Esophagus muscularis mucosa (tissue), 4 donors: ENCODE results near the gene CAV1. TPM values are rescaled to one million over a fixed set of nuclear protein-coding genes. Genes with fewer than 3 reads are reported as not detected.
A peak's percentile ranks its signal among the peaks of the same experiment; 100 is the strongest.

Experiments used
- DNase-seq: peaks from one replicate; pipeline ENCODE4 v3.0.0-alpha.2; 2017; ENCODE audit errors: extremely low spot score
- H3K27ac ChIP-seq, 4 donors: fragments of 200-600 bp; sonication (generic); replicated peaks in 1 of 4; 1 replicate in 3 of 4; 2 replicates in 1 of 4; pipeline ENCODE4 v1.5.1; 2016 to 2019; ENCODE audit warnings: mild to moderate bottlenecking in 1 of 4
- H3K27me3 ChIP-seq, 4 donors: fragments of 200-600 bp; sonication (generic); one replicate each; pipeline versions ENCODE4 v1.5.1 to v1.6.0; 2016 to 2019
- H3K36me3 ChIP-seq, 4 donors: fragments of 200-600 bp; sonication (generic); one replicate each; pipeline ENCODE4 v1.5.1; 2016 to 2019
- H3K4me1 ChIP-seq, 4 donors: fragments of 200-600 bp; sonication (generic); one replicate each; pipeline ENCODE4 v1.5.1; 2016 to 2019
- H3K4me3 ChIP-seq, 4 donors: fragments of 200-600 bp; sonication (generic); 1 replicate in 2 of 4; 2 replicates in 2 of 4; pipeline ENCODE4 v1.5.1; 2016 to 2019; ENCODE audit warnings: mild to moderate bottlenecking in 4 of 4, moderate library complexity in 1 of 4
- H3K9me3 ChIP-seq, 4 donors: fragments of 200-600 bp; sonication (generic); 1 replicate in 3 of 4; 2 replicates in 1 of 4; pipeline ENCODE4 v1.5.1; 2016 to 2019
- EP300 ChIP-seq: sonication (generic); formaldehyde crosslinking; IDR thresholded peaks from one replicate; pipeline ENCODE4 v1.6.1; 2017; ENCODE audit warnings: antibody characterized with exemption
- POLR2A ChIP-seq: fragments of 450-650 bp; IDR thresholded peaks from one replicate; pipeline ENCODE4 v1.6.1; 2017; ENCODE audit warnings: antibody characterized with exemption, moderate library complexity, mild to moderate bottlenecking, low read depth
- POLR2AphosphoS5 ChIP-seq, 2 donors: sonication (generic); formaldehyde crosslinking; IDR thresholded peaks; one replicate each; pipeline ENCODE4 v1.6.1; 2017; ENCODE audit warnings: antibody characterized with exemption in 2 of 2
- WGBS: methylation state at CpG from one replicate; pipeline ENCODE4 v1.1.5; 2018; 5-methylcytosine and 5-hydroxymethylcytosine counted together
- intact Hi-C: fragments of 100-400 bp; cut with DNase I; formaldehyde crosslinking; loops from one replicate; pipeline ENCODE4 v1.15.1; 2023
- total RNA-seq, 4 donors: library from RNA; depleted of rRNA; stranded (reverse); fragments of >200 nt; gene quantifications; one replicate each; pipeline versions ENCODE4 v1.1.0 to v1.2.1, GENCODE V29; 2016
- TF ChIP-seq, protein P1 (sequence below), 3 experiments: fragments of 200-600 bp in 2 of 3; fragments of 450-650 bp in 1 of 3; sonication (generic) in 2 of 3; IDR thresholded peaks; one replicate each; pipeline ENCODE4 v1.5.1; 2017 to 2019; ENCODE audit warnings: antibody characterized with exemption in 3 of 3, mild to moderate bottlenecking in 2 of 3, moderate library complexity in 1 of 3

Gene CAV1
- total RNA-seq, 4 donors from 2014 or later: 434 to 638 (median 591) TPM

GRCh38 chr7:116540743-116541142 is 15.9 kb downstream of the CAV1 start:
- TF ChIP-seq, protein P1, sequence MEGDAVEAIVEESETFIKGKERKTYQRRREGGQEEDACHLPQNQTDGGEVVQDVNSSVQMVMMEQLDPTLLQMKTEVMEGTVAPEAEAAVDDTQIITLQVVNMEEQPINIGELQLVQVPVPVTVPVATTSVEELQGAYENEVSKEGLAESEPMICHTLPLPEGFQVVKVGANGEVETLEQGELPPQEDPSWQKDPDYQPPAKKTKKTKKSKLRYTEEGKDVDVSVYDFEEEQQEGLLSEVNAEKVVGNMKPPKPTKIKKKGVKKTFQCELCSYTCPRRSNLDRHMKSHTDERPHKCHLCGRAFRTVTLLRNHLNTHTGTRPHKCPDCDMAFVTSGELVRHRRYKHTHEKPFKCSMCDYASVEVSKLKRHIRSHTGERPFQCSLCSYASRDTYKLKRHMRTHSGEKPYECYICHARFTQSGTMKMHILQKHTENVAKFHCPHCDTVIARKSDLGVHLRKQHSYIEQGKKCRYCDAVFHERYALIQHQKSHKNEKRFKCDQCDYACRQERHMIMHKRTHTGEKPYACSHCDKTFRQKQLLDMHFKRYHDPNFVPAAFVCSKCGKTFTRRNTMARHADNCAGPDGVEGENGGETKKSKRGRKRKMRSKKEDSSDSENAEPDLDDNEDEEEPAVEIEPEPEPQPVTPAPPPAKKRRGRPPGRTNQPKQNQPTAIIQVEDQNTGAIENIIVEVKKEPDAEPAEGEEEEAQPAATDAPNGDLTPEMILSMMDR (IDR thresholded peaks at IDR 0.05): no peak
- TF ChIP-seq POLR2AphosphoS5 (IDR thresholded peaks at IDR 0.05) (no peak), POLR2A (no peak), EP300 (no peak)
- Histone ChIP-seq H3K4me1 (peaks cover 85 to 100% (median 91%) of the 10 kb centered on the region in 4 donors), H3K9me3 (no peaks in the 10 kb centered on the region), H3K4me3 (no peak overlapping the region), H3K36me3 (peaks cover 12 to 42% (median 22%) of the 10 kb centered on the region in 4 donors), H3K27me3 (no peaks in the 10 kb centered on the region), H3K27ac (peak overlapping the region; percentile 20 to 48 (median 40))
- no peak for DNase-seq
- intact Hi-C loops: no loop called here

GRCh38 chr7:116541951-116542350 is 17.1 kb downstream of the CAV1 start:
- Histone ChIP-seq H3K36me3 (peaks cover 4 to 38% (median 15%) of the 10 kb centered on the region in 4 donors), H3K9me3 (no peaks in the 10 kb centered on the region), H3K27ac (peak overlapping the region; percentile 20 to 44 (median 31)), H3K4me1 (peaks cover 89 to 100% (median 94%) of the 10 kb centered on the region in 4 donors), H3K4me3 (no peak overlapping the region), H3K27me3 (no peaks in the 10 kb centered on the region)
- TF ChIP-seq POLR2AphosphoS5 (IDR thresholded peaks at IDR 0.05) (no peak), POLR2A (no peak), EP300 (no peak)
- TF ChIP-seq, protein P1 (IDR thresholded peaks at IDR 0.05): no peak
- 57% methylated on average over 3 of the region's 3 CpGs for WGBS
- no peak for DNase-seq
- intact Hi-C loops: no loop called here

GRCh38 chr7:116542618-116543017 is 17.8 kb downstream of the CAV1 start:
- H3K36me3 ChIP-seq: peaks cover 0 to 38% (median 12%) of the 10 kb centered on the region in 4 donors
- H3K27ac ChIP-seq: peak overlapping the region; percentile 20 to 44 (median 31)
- H3K9me3 ChIP-seq: no peaks in the 10 kb centered on the region
- TF ChIP-seq EP300 (no peak), POLR2A (no peak), POLR2AphosphoS5 (IDR thresholded peaks at IDR 0.05) (no peak)
- TF ChIP-seq, protein P1 (IDR thresholded peaks at IDR 0.05): no peak
- intact Hi-C loops: no loop called here
- DNase-seq: no peak
- 90% methylated on average over 2 of the region's 2 CpGs for WGBS
- H3K4me3 ChIP-seq: no peak overlapping the region
- peaks cover 90 to 100% (median 93%) of the 10 kb centered on the region in 4 donors for H3K4me1 ChIP-seq
- no peaks in the 10 kb centered on the region for H3K27me3 ChIP-seq

- no peak for DNase-seq
- Histone ChIP-seq H3K4me1 (peaks cover 89 to 100% (median 91%) of the 10 kb centered on the region in 4 donors), H3K9me3 (no peaks in the 10 kb centered on the region), H3K4me3 (no peak overlapping the region), H3K36me3 (peaks cover 0 to 38% (median 11%) of the 10 kb centered on the region in 4 donors), H3K27me3 (no peaks in the 10 kb centered on the region), H3K27ac (peak overlapping the region in 3 of 4 donors; percentile 20 to 45 (median 37))
- intact Hi-C loops: no loop called here
- WGBS: 52% methylated on average over 2 of the region's 2 CpGs
- TF ChIP-seq POLR2AphosphoS5 (IDR thresholded peaks at IDR 0.05) (no peak), EP300 (no peak), POLR2A (no peak)
- TF ChIP-seq, protein P1 (IDR thresholded peaks at IDR 0.05): no peak
Measured at GRCh38 chr7:116543664-116544063, 18.8 kb downstream of the CAV1 start.

GRCh38 chr7:116544487-116544886 is 19.7 kb downstream of the CAV1 start:
- intact Hi-C loops: no loop called here
- Histone ChIP-seq H3K9me3 (no peaks in the 10 kb centered on the region), H3K4me3 (no peak overlapping the region), H3K27me3 (no peaks in the 10 kb centered on the region), H3K36me3 (peaks cover 0 to 36% (median 11%) of the 10 kb centered on the region in 4 donors), H3K27ac (peak overlapping the region; percentile 16 to 57 (median 46)), H3K4me1 (peaks cover 82 to 98% (median 90%) of the 10 kb centered on the region in 4 donors)
- TF ChIP-seq, protein P1 (IDR thresholded peaks at IDR 0.05): no peak
- TF ChIP-seq POLR2AphosphoS5 (IDR thresholded peaks at IDR 0.05) (no peak), EP300 (no peak), POLR2A (no peak)
- no peak for DNase-seq
- WGBS: 71% methylated on average over 1 of the region's 1 CpG
